ENCODE results near the gene DDX10. TPM values are rescaled to one million over a fixed set of nuclear protein-coding genes. Genes with fewer than 3 reads are reported as not detected.
"Not testable (repeated sequence)": the region's sequence is repeated elsewhere in the genome, so short reads cannot be mapped to it uniquely, and the experiment has no call there.

Gene DDX10
- total RNA-seq, 1 experiment from 2014 or later, result 28.0 TPM

- not testable (repeated sequence) for DNase-seq (ENCODE audit: low spot score)
Observed at GRCh38 chr11:108823960-108824359, 159.1 kb downstream of the DDX10 start.

- DNase-seq (ENCODE audit: low spot score), result no peak
Observed at GRCh38 chr11:108824545-108824944, 159.7 kb downstream of the DDX10 start.

DNA sequence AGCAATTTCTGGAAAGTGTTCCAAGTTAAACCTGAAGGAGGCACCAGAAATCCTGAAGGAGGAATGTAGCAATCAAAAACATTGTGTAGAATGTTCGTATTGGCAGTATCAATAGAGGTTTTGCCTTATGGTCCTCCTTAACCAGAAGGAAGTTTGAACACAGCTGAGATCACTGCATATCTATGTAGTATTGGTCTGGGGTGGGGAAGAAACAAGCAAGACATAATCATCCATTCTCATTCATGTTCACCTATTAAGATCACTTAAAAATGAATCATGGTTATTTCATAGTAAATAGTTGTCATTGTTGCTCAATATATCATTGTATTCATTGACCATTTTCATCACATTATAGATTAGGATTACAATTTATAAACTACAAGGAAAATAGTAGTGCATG lies 160.5 kb downstream of the DDX10 start:
- no peak for DNase-seq (ENCODE audit: low spot score)

GRCh38 chr11:108826136-108826535 lies 161.3 kb downstream of the DDX10 start:
- DNase-seq (ENCODE audit: low spot score), result no peak

- DNase-seq (ENCODE audit: low spot score), result no peak
Observed at GRCh38 chr11:108835624-108836023, 170.8 kb downstream of the DDX10 start.

DNA sequence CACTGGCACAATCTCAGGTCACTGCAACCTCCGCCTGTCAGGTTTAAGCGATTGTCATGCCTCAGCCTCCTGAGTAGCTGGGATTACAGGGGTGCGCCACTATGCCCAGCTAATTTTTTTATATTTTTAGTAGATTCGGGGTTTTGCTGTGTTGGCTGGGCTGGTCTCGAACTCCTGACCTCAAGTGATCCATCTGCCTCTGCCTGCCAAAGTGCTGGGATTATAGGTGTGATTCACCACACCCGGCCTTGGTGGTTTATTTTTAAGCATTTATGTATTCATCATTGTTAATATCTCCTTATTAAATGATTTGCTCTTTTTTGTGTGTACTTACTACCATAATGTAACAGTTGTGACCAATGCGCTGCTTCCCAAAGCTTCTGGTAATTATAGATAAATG lies 171.7 kb downstream of the DDX10 start:
- DNase-seq (ENCODE audit: low spot score), result no peak

GRCh38 chr11:108838102-108838791 lies 173.4 kb downstream of the DDX10 start:
- DNase-seq (ENCODE audit: low spot score), result no peak

DNA sequence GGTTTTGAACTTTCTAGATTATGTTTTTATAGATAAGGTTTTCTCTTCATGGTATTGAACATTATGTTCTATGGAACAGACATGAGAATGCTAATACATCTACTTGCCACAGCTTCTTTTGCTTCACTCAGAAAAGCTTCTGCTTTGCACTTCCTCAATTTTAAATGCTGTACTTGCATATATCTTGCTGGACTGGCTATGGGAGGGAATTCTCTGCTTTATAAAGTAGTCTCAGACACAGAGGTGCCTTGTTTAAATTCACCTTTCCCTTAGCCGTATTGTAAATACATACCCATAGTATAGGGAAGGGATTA lies 173.9 kb downstream of the DDX10 start:
- no peak for DNase-seq (ENCODE audit: low spot score)

GRCh38 chr11:108846009-108846408 lies 181.1 kb downstream of the DDX10 start:
- no peak for DNase-seq (ENCODE audit: low spot score)

DNA sequence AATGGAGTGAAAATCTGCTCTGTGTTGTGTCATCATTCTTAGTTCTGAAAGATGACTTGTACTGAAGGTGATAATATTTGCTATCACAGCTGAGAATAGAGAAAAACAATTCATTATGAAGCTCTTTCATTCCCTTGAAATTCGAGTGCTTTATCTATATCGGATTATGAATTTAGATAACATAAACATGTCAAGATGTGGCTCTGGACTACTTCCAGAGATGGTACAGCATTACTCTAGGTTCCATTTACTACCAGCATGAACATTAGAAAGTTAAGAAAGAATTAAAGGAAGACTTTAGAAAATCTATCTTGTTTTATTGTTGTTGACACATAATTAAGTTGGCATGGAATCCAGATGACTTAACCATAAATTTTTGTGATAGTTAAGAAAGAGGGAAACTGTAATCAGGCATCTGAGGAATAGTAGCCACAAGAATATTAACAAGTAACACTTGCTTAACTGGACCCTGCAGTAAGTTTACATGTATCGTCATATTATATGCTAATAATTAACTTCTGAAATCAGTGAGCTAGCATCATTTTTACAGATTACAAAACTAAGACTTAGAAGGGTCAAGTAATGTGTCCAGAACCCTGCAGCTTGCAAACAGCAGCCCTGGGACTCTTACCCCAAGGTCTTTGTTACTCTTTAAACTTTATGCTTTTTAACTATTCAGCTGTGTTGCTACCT lies 182.6 kb downstream of the DDX10 start:
- DNase-seq (ENCODE audit: low spot score), result no peak

DNA sequence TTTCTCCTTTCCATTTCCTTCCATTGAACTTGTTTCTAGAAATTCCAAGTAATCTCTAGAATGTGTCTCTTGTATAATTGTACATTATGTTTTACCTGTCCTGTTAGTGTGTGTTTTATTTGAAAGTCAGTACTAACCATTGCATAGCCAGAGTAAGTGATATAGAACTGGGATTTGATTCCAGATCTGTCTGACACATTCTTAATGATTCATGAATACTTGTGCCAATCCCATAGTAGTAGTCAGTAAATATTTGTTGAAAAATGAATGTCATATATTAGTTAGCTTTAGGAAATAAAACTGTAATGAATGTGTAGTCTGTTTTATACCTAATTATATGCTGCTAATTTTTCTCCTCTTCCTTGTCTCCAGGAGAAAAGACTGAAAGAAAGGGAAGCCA lies 186.9 kb downstream of the DDX10 start:
- DNase-seq (ENCODE audit: low spot score), result no peak

DNA sequence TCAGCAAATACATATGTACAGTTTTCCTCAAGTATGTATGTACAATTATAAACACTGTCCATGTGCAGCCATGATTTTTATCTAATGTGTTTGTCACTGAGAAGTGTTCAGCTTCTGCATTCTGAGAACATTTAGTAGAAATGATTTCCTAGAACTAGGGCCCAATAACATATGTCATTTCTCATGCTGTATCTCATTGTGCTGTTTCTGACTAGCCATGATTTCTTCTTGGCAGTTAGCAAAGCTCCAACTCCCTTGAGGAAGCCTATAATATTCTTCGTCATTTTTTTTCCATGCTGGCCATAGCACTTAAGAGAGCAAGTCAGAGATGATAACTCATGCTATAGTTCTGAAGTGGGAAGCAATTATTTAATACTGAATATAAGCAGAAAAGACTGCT lies 187.8 kb downstream of the DDX10 start:
- no peak for DNase-seq (ENCODE audit: low spot score)

- no peak for DNase-seq (ENCODE audit: low spot score)
Observed at GRCh38 chr11:108853151-108853550, 188.3 kb downstream of the DDX10 start.

DNA sequence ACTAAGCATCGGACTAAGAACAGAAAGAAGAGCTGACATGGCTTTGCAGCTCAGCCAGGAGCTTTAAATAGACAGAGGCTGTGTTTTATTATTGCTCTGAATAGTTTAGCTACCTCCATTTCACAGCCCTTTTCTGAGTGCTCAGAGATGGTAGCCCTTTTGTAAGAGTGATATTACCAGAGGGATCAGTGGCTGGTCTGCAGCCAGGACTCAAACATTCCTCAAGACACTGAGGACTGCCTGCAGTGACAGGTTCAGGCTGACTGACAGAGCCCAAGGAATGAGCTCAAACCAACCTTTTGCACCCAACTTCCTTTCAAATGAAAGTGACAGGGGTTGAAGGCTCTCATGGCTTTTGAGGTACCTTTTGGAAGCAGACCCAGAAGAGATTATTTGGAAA lies 189.0 kb downstream of the DDX10 start:
- DNase-seq (ENCODE audit: low spot score), result no peak

DNA sequence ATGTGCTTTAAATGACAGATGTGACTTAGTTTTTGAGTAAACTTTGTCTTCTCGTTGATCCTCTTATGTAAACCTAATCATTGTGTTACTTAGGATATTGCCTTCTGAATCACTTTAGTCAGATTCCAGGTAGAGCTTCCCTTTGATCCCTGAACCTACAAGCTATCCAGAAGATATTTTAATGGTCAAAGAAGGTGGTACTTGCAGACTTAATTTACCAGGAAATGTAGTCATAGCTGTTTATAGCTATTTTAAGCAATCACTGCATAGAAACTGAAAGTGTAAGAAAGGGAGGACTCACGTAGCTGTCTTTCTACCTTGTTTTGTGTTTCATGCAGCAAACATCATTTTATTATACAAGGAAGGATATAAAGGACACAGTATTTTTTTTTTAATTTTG lies 189.5 kb downstream of the DDX10 start:
- DNase-seq (ENCODE audit: low spot score), result no peak

DNA sequence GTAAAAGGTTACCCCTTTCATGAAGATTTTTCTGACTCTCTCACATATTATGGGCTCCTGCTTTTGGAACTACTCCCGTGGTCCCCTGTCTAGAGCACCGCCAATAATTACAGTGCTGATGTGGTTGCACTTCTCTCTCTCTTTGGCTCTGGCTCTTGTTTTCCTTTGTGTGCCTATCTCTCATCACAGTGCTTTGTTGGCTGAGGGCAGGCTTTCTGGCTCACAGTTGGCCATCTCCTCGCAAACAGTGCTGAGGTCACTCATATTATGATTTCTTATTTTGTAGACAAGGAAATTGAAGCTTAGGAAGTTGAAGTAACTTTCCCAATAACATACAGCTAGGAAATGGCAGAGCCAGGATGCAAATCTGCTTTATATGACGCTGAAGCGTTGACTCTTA lies 192.5 kb downstream of the DDX10 start:
- DNase-seq (ENCODE audit: low spot score), result no peak

DNA sequence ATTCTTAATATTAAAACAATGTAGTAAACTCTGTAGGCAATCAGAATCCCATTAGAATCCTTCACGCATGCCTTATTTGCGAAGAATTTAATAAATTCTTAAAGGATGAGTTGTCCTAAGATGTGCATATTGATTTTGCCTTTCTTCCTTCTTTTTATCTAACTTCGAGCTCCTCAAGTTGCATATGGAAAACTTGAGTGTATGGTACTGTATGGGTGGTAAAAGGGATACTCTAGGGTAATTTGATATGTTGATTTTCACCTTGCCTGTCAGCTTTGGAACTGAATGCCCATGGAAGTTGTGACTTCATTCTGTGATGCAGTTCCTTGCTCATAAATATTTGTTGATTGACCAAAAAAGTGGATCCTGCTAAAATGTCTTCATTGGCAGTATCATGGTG lies 193.8 kb downstream of the DDX10 start:
- no peak for DNase-seq (ENCODE audit: low spot score)

GRCh38 chr11:108859510-108859909 lies 194.6 kb downstream of the DDX10 start:
- peak; percentile 19 for DNase-seq (ENCODE audit: low spot score)

- DNase-seq (ENCODE audit: low spot score), result no peak
Observed at GRCh38 chr11:108863528-108863927, 198.7 kb downstream of the DDX10 start.

DNA sequence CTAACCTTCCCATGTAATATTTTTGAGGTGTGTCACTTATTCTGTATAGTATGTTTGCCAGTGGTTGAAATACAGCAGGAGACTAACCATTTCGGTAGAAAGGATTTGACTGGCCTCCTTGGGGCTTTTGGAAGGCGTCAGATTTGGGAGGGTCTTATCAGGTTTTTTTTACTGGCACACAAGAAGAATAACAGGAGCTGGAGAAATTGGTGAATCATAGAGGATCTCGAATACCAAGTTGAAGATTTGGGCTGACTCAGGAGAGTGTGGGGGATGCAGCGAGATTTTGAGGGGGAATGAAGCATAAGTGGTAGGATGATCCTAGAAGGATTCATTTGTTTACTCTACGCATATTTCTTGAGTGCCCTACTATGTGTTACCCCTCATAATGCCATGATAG lies 200.5 kb downstream of the DDX10 start:
- no peak for DNase-seq (ENCODE audit: low spot score)

DNA sequence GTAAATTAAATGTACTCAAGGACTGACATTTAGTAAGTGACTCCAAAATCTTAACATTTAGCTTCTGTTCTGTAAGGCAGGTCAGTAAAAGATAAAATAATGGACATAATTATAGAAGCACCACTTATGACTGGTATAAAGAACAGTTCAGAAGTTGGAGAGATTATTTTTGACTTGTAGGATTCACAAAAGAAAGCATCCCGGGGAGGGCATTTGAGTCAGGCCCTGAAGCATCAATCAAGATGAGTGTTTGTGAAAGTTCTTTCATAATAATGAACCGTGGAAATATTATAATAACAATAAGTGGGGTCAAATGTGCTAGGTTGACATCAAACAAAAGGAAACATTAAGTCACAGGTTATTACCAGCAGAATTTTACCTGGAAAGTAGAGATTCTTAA lies 201.9 kb downstream of the DDX10 start:
- no peak for DNase-seq (ENCODE audit: low spot score)

- peak; percentile 63 for DNase-seq (ENCODE audit: low spot score)
Observed at GRCh38 chr11:108870373-108871020, 205.6 kb downstream of the DDX10 start.

DNA sequence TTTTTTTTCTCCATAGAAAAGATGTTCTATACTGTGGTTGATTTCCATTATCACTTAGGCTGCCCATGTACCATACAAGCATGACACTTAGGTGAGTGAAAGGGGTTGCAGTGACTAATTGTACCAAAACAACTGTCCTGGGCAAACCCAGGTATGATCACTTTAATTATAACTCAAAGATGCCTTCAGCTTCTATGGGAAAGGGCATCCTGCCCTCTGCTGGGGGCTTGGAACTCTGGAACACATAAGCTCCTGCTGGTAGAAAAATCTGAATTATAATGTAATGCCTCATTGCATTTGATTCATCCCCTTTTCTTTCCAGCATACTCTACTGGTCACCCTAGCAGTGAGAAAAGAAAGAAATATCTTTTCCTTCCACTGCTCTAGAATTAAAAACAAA lies 206.3 kb downstream of the DDX10 start:
- DNase-seq (ENCODE audit: low spot score), result peak; percentile 35
